NCI-H2107 treated with DMSO at 0.1 percent for 48 hours (cell line): ENCODE results near the gene NBPF4.
"Not testable (repeated sequence)": the region's sequence is repeated elsewhere in the genome, so short reads cannot be mapped to it uniquely, and the experiment has no call there.

Experiments
- DNase-seq: peaks from one replicate; lab custom pipeline; 2025; ENCODE audit not compliant: unreplicated experiment; lab: John Stamatoyannopoulos, UW

NBPF4 gene

GRCh38 chr1:108214641-108215465 lies 29.0 kb downstream of the NBPF4 start:
- DNase-seq: peak; percentile 6

GRCh38 chr1:108211014-108211413 lies 32.9 kb downstream of the NBPF4 start:
- DNase-seq: no peak

- DNase-seq: no peak
Measured at GRCh38 chr1:108209456-108210108, 34.3 kb downstream of the NBPF4 start.

- no peak for DNase-seq
Measured at GRCh38 chr1:108208724-108209446, 35.0 kb downstream of the NBPF4 start.

- not testable (repeated sequence) for DNase-seq
Measured at GRCh38 chr1:108203582-108203981, 40.3 kb downstream of the NBPF4 start.

- DNase-seq: no peak
Measured at GRCh38 chr1:108201687-108202086, 42.2 kb downstream of the NBPF4 start.

- DNase-seq: peak; percentile 86
Measured at GRCh38 chr1:108200687-108201051, 43.2 kb downstream of the NBPF4 start.

GRCh38 chr1:108199781-108200686 lies 43.8 kb downstream of the NBPF4 start, which contains the start of gene SLC25A24:
TSS of gene SLC25A24 (minus strand) at chr1:108200343. CDS start at chr1:108200138, 205 bp downstream.
- DNase-seq: peak; percentile 54

GRCh38 chr1:108199201-108199691 lies 44.6 kb downstream of the NBPF4 start:
- peak; percentile 10 for DNase-seq

GRCh38 chr1:108194051-108194450 lies 49.8 kb downstream of the NBPF4 start:
- DNase-seq: no peak

GRCh38 chr1:108193333-108193732 lies 50.5 kb downstream of the NBPF4 start:
- no peak for DNase-seq

GRCh38 chr1:108192581-108192980 lies 51.3 kb downstream of the NBPF4 start:
- DNase-seq: no peak

- peak; percentile 43 for DNase-seq
Measured at GRCh38 chr1:108190686-108191416, 53.0 kb downstream of the NBPF4 start.

- DNase-seq: no peak
Measured at GRCh38 chr1:108190001-108190634, 53.8 kb downstream of the NBPF4 start.

GRCh38 chr1:108188801-108189200 lies 55.1 kb downstream of the NBPF4 start:
- DNase-seq: no peak

GRCh38 chr1:108182959-108183700 lies 60.7 kb downstream of the NBPF4 start:
- DNase-seq: no peak

GRCh38 chr1:108179018-108179417 lies 64.9 kb downstream of the NBPF4 start:
- DNase-seq: no peak
